Esophagus (tissue), 2 donors: ENCODE data around the gene GSTA4. TPM values are rescaled to one million over a fixed set of nuclear protein-coding genes. Genes with fewer than 3 reads are reported as not detected.
"Not testable (repeated sequence)": the region's sequence is repeated elsewhere in the genome, so short reads cannot be mapped to it uniquely, and the experiment has no call there.

ENCODE experiments used
- H3K27ac ChIP-seq, 2 donors: one replicate each; pipeline ENCODE4 v1.5.1; 2013; ENCODE audit warnings: low read depth in 2 of 2, mild to moderate bottlenecking in 2 of 2, inconsistent platforms in 1 of 2, low read length in 1 of 2, moderate library complexity in 1 of 2
- H3K27me3 ChIP-seq, 2 donors: one replicate each; pipeline ENCODE4 v1.6.1; 2013; ENCODE audit warnings: low read length in 2 of 2, control low read depth in 1 of 2, mild to moderate bottlenecking in 1 of 2; ENCODE audit not compliant: insufficient read depth in 2 of 2, control insufficient read depth in 1 of 2
- H3K36me3 ChIP-seq, 2 donors: one replicate each; pipeline ENCODE4 v1.6.1; 2013; ENCODE audit warnings: low read length in 1 of 2; ENCODE audit not compliant: control insufficient read depth in 2 of 2, insufficient read depth in 2 of 2
- H3K4me1 ChIP-seq, 2 donors: one replicate each; pipeline ENCODE4 v1.6.1; 2013; ENCODE audit warnings: low read length in 1 of 2; ENCODE audit not compliant: control insufficient read depth in 2 of 2, insufficient read depth in 2 of 2
- H3K4me3 ChIP-seq, 2 donors: one replicate each; pipeline ENCODE4 v1.5.1; 2013; ENCODE audit warnings: low read length in 2 of 2, mild to moderate bottlenecking in 2 of 2, low read depth in 1 of 2, moderate library complexity in 1 of 2
- H3K9me3 ChIP-seq, 2 donors: one replicate each; pipeline ENCODE4 v1.6.1; 2013; ENCODE audit warnings: mild to moderate bottlenecking in 2 of 2, low read depth in 1 of 2, low read length in 1 of 2, moderate library complexity in 1 of 2; ENCODE audit not compliant: control insufficient read depth in 2 of 2, insufficient read depth in 1 of 2
- WGBS, 2 donors: extraction: QIAGEN DNeasy Blood & Tissue Kit; methylation state at CpG; one replicate each; pipeline ENCODE4 v1.1.7; 2013; 5-methylcytosine and 5-hydroxymethylcytosine counted together
- polyA plus RNA-seq, 2 donors: library from polyadenylated mRNA; stranded (reverse); fragments of 200-250 nt; gene quantifications; one replicate each; pipeline ENCODE4 v1.2.3, GENCODE V29; 2013
- donor health status: healthy with polysubstance abuse.
- donor health status: Bipolar disorder and iron deficiency.

Gene GSTA4
- polyA plus RNA-seq, 2 donors = 41.8 to 62.0 TPM

DNA sequence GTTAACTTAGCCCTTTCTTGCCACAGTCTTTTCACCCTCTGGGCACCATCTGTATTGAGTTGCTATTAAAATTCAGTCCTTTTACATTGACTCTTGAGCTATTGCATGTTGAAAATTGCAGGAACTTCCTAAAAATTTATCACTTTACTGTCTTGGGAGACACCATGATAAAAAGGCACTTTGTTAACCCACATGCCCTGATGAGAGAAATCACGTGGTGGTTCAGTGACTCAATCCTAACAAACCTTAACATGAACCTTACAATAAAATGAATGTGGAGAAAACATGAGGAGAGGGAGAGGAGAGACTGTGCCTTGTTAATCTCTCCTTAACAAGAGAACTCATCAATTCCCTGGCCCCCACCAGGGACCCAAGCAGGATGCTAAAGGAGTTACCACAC is 30.8 kb downstream of the GSTA4 start:
- H3K4me3 ChIP-seq = no peak overlapping the region
- no peaks in the 10 kb centered on the region for H3K9me3 ChIP-seq
- no peak overlapping the region for H3K27ac ChIP-seq
- no peaks in the 10 kb centered on the region for H3K27me3 ChIP-seq
- no peaks in the 10 kb centered on the region for H3K36me3 ChIP-seq
- WGBS, 2 donors = 43 to 50% methylated on average over 1 of the region's 1 CpG
- H3K4me1 ChIP-seq = no peaks in the 10 kb centered on the region

DNA sequence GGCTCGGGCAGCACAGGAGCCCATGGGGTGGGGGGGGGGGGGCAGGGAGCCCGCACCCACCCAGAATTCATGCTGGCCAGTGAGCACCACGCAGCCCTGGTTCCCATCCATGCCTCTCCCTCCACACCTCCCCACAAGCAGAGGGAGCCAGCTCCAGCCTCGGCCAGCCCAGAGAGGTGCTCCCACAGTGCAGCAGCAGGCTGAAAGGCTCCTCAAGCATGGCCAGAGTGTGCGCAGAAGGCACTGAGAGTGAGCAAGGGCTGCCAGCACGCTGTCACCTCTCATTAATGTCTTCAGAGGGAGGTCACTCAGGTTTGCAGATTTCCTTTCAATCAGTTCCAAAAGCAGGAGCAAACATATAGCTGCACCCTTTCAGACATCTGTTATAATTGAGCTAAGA is 32.4 kb downstream of the GSTA4 start:
- Histone ChIP-seq H3K27ac (no peak overlapping the region), H3K4me3 (no peak overlapping the region), H3K27me3 (no peaks in the 10 kb centered on the region), H3K36me3 (no peaks in the 10 kb centered on the region), H3K9me3 (no peaks in the 10 kb centered on the region), H3K4me1 (no peaks in the 10 kb centered on the region)
- 71 to 77% methylated on average over 6 of the region's 6 CpGs for whole genome bisulfite sequencing, 2 donors

DNA sequence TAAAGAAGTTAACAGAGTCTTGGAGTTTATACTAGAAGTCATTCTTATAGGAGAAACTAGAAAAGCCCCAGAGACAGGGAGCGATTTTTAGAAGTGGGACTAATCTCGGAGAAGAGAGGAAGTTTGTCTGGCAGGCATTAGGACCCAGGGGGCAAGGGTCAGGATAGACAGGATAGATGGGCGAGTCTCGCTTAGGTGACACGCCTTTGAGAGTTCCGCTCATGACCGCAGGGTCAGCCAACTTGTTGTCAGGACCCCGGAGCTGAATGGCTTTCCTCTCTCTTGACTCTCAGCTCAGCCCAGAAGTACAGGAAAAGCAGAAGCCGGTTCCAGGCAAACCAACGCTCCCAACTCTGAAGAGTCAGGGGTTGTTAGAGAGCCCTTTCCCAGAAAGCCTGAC is 34.1 kb downstream of the GSTA4 start:
- 70 to 84% methylated on average over 10 of the region's 10 CpGs for WGBS, 2 donors
- not testable (repeated sequence) for H3K27ac ChIP-seq, H3K4me3 ChIP-seq, H3K4me1 ChIP-seq, H3K9me3 ChIP-seq, H3K36me3 ChIP-seq, H3K27me3 ChIP-seq

DNA sequence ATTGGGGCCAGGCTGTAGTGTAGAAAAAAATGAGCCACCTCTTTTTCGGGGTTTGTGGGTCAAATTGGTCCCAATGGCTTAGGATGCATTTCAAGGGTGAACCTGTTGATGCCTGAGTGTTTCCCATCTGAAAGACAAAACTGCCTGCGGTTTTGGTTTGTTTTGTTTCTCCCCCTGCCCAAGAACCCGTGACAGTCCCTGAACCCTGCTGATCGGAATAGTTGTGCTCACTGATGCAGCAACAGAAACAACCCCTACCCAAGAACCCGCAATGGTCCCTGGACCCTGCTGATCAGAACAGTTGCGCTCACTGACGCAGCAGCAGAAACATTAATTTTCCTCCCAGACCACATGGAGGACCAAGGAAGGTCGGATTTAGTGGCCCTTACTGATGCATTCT is 34.9 kb downstream of the GSTA4 start:
- WGBS, 2 donors = 87 to 92% methylated on average over 8 of the region's 8 CpGs
- not testable (repeated sequence) for H3K27me3 ChIP-seq, H3K4me1 ChIP-seq, H3K4me3 ChIP-seq, H3K9me3 ChIP-seq, H3K36me3 ChIP-seq, H3K27ac ChIP-seq

DNA sequence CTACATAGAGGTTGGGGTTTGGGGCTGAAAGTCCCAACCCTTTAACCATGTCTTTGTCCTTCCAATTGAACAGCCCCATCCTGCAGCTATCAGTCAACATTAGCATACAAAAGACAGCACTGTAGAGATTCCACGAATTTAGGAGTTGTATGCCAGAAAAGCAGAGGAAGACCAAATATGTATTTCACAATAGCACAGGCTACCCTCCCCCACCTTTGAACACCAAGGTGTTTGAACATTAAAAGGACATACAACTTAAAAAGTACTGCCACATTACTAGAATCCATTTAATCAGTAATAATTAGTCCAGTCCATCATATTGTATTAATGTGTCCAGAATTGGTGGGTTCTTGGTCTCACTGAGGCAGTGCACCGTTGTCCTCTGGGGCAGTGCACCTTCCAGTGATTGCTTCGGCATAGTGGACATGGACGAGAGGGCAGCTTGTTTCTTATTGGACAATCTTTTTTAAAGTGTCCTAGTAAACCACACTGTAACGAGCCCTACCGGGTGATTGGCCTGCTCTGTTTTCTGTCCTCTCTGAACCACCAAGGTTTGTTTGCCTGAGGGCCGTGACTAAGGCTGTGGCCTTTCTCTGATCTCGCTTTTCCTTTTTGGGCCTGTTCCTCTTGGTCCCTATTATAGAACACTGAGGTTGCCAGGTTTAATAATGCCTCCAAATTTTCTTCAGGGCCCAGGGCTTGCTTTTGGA is 36.4 kb downstream of the GSTA4 start:
- Histone ChIP-seq H3K27me3 (no peaks in the 10 kb centered on the region), H3K4me1 (no peaks in the 10 kb centered on the region), H3K36me3 (no peaks in the 10 kb centered on the region), H3K4me3 (no peak overlapping the region), H3K9me3 (no peaks in the 10 kb centered on the region), H3K27ac (no peak overlapping the region)
- WGBS, 2 donors = 63 to 72% methylated on average over 8 of the region's 8 CpGs

DNA sequence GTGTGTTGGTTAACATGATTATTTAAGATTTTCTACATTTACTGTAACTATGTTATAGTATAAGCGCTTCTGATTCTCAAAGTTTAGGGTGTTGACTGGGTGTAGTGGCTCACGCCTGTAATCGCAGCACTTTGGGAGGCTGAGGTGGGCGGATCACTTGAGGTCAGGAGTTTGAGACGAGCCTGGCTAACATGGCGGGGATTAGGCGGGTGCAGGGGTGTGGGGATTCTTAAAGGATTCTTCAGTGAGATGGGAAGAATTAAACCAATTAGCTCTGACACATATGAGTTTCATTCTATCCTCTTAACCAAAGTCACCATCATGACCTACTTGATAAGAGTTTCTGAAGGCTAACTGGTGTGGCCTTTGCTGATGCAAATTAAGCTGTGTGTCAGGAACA is 39.2 kb downstream of the GSTA4 start:
- no peak overlapping the region for H3K4me3 ChIP-seq
- no peaks in the 10 kb centered on the region for H3K4me1 ChIP-seq
- H3K27me3 ChIP-seq = no peaks in the 10 kb centered on the region
- 80 to 92% methylated on average over 7 of the region's 7 CpGs for WGBS, 2 donors
- no peaks in the 10 kb centered on the region for H3K9me3 ChIP-seq
- H3K36me3 ChIP-seq = no peaks in the 10 kb centered on the region
- no peak overlapping the region for H3K27ac ChIP-seq

DNA sequence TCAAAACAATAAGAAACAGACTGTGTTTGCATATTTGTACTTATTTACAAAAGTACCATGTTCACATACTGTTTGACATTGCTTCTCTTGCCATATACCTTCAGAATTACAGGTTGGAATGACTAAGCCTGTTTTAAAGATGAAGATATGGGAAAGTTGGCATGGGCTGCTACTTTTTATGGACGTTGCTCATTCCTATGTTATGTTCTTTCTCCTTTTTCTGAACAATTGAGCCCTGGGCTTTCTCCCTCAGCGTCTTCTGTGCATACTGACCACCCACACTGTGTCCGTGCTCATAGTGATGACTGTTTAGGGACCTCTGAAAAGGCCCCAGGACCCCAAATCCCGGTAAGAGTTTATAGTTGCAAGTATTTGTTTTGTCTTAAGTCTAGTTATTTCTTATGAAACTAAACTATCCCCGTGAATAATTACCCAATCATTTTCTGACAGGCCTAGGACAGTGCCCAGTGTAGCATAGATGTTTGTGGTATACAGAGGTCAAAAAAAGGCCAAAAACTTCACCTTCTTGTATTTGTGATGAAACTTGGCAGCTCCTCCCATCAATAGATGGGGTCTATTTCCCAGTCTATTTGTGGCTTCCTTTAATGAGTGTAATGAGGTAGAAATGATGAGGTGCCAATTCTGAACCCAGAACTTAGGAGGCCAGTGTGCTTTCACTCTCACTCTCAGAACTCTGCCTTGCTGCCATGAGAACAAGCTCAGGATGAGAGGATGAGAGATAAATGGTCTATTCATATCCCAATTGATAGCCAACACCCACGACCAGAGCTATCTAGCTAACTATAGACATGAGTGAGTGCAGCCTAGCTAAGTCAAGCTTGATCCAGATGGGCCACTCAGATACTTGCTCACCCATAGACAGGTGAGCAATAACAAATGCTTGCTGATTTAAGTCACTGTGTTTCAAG is 40.9 kb downstream of the GSTA4 start:
- H3K27me3 ChIP-seq = no peaks in the 10 kb centered on the region
- H3K4me1 ChIP-seq = no peaks in the 10 kb centered on the region
- H3K27ac ChIP-seq = no peak overlapping the region
- H3K4me3 ChIP-seq = no peak overlapping the region
- WGBS, 2 donors = 71 to 77% methylated on average over 6 of the region's 6 CpGs
- no peaks in the 10 kb centered on the region for H3K9me3 ChIP-seq
- no peaks in the 10 kb centered on the region for H3K36me3 ChIP-seq

DNA sequence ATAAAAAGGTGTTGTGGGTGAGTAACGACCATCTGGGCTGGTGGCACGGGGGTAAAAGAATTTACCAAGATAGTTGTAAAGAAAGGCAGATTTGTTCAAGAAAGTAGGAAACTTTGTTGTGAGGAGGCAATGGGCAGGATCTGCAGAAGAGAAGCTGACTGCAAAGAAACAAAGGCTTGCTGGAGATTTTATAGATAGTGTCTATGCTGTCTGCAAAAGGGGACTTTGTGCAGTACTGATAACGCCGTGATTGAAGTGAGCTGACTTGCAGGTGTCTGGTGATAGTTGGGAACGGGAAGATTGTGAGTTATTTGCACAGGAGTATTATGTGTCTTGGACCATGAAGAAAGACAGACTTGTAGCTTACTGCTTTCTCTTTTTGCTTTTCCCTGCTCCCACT is 48.8 kb downstream of the GSTA4 start:
- Histone ChIP-seq H3K36me3 (no peaks in the 10 kb centered on the region), H3K27ac (no peak overlapping the region), H3K4me3 (no peak overlapping the region), H3K9me3 (no peaks in the 10 kb centered on the region), H3K4me1 (no peaks in the 10 kb centered on the region), H3K27me3 (peaks cover 0 to 2% of the 10 kb centered on the region in 2 donors)
- 22 to 35% methylated on average over 5 of the region's 5 CpGs for WGBS, 2 donors

DNA sequence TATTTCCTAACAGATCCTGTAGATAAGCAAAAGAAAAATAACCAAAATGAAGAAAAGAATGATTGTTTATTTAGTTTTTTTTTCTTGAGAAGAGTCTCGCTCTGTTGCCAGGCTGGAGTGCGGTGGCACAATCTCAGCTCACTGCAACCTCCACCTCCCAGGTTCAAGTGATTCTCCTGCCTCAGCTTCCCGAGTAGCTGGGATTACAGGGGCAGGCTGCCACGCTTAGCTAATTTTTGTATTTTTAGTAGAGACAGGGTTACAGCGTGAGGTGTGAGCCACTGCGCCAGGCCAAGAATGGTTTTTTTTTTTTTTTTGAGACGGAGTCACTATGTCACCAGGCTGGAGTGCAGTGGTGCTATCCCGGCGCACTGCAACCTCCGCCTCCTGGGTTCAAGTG is 52.3 kb downstream of the GSTA4 start:
- 92 to 96% methylated on average over 10 of the region's 10 CpGs for WGBS, 2 donors
- H3K4me3 ChIP-seq, H3K27me3 ChIP-seq: not testable (repeated sequence)

DNA sequence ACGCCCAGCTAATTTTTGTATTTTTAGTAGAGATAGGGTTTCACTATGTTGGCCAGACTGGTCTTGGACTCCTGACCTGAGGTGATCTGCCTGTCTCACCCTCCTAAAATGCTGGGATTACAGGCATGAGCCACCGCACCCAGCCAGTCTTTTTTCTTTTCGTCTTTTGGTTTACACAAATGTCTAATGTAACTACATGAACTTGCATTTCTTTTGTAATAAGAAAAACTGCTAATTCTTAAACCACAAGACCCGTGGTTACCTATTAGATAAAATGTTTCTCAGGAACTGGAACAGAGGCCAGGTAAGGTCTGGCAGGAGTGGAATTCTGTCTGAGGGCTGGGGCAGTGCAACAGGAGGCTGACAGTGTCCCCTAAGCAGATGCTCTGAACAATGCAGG is 52.9 kb downstream of the GSTA4 start:
- no peak overlapping the region for H3K27ac ChIP-seq
- H3K4me3 ChIP-seq = no peak overlapping the region
- no peaks in the 10 kb centered on the region for H3K4me1 ChIP-seq
- 70 to 75% methylated on average over 4 of the region's 4 CpGs for WGBS, 2 donors
- no peaks in the 10 kb centered on the region for H3K36me3 ChIP-seq
- no peaks in the 10 kb centered on the region for H3K9me3 ChIP-seq
- peaks cover 0 to 2% of the 10 kb centered on the region in 2 donors for H3K27me3 ChIP-seq

More for the DNA sequence above, 52.3 kb downstream of the GSTA4 start:
- not testable (repeated sequence) for H3K9me3 ChIP-seq, H3K4me1 ChIP-seq, H3K36me3 ChIP-seq, H3K27ac ChIP-seq
